ENCODE results near the gene OR13C3. TPM values are rescaled to one million over a fixed set of nuclear protein-coding genes. Genes with fewer than 3 reads are reported as not detected.
"Not testable (repeated sequence)": the region's sequence is repeated elsewhere in the genome, so short reads cannot be mapped to it uniquely, and the experiment has no call there.

Gene OR13C3
- not detected for total RNA-seq
- long read RNA-seq: 0 reads

GRCh38 chr9:104536756-104537155 is at the start of gene OR13C3:
TSS of gene OR13C3 (minus strand) at chr9:104536856. CDS start at chr9:104536723, 133 bp downstream.
- intact Hi-C loops (cut with DNase I): no loop called here
- ATAC-seq (ENCODE audit: poor library complexity) (no peak), DNase-seq (no peak)

- no peak for DNase-seq
- intact Hi-C loops (cut with DNase I): no loop called here
- no peak for ATAC-seq (ENCODE audit: poor library complexity)
These were observed 43.9 kb upstream of the OR13C3 start for GRCh38 chr9:104580562-104580961.

- no peak for ATAC-seq (ENCODE audit: poor library complexity)
- intact Hi-C loops (cut with DNase I): no loop called here
- DNase-seq: no peak
These were observed 40.6 kb upstream of the OR13C3 start for GRCh38 chr9:104577263-104577662.

GRCh38 chr9:104575456-104575855 is 38.8 kb upstream of the OR13C3 start:
- no peak for ATAC-seq (ENCODE audit: poor library complexity)
- intact Hi-C loops (cut with DNase I): no loop called here
- DNase-seq: no peak

- ATAC-seq (ENCODE audit: poor library complexity) (no peak), DNase-seq (no peak)
- intact Hi-C loops (cut with DNase I): no loop called here
These were observed 36.0 kb upstream of the OR13C3 start for GRCh38 chr9:104572612-104573011.

- intact Hi-C loops (cut with DNase I): no loop called here
- DNase-seq (no peak), ATAC-seq (ENCODE audit: poor library complexity) (no peak)
These were observed 32.2 kb upstream of the OR13C3 start, which contains the start of gene OR13C8 for GRCh38 chr9:104568868-104569267. TSS of gene OR13C8 (plus strand) at chr9:104569168. CDS start at chr9:104569168, 0 bp downstream.

- no peak for DNase-seq
- no peak for ATAC-seq (ENCODE audit: poor library complexity)
- intact Hi-C loops (cut with DNase I): no loop called here
These were observed 27.7 kb upstream of the OR13C3 start for GRCh38 chr9:104564358-104564757.

GRCh38 chr9:104556830-104557634 is 20.4 kb upstream of the OR13C3 start:
- intact Hi-C loops (cut with DNase I): no loop called here
- ATAC-seq (ENCODE audit: poor library complexity): no peak
- DNase-seq: no peak

- ATAC-seq (ENCODE audit: poor library complexity) (no peak), DNase-seq (no peak)
- intact Hi-C loops (cut with DNase I): no loop called here
These were observed 18.9 kb upstream of the OR13C3 start for GRCh38 chr9:104555521-104555920.

GRCh38 chr9:104553261-104553660 is 16.6 kb upstream of the OR13C3 start:
- intact Hi-C loops (cut with DNase I): no loop called here
- no peak for DNase-seq

GRCh38 chr9:104544644-104545043 is 8.0 kb upstream of the OR13C3 start:
- ATAC-seq (ENCODE audit: poor library complexity) (no peak), DNase-seq (no peak)
- intact Hi-C loops (cut with DNase I): no loop called here

More at GRCh38 chr9:104553261-104553660, 16.6 kb upstream of the OR13C3 start:
- no peak for ATAC-seq (ENCODE audit: poor library complexity)

- intact Hi-C loops (cut with DNase I): no loop called here
- ATAC-seq (ENCODE audit: poor library complexity) (no peak), DNase-seq (no peak)
These were observed 2.6 kb upstream of the OR13C3 start for GRCh38 chr9:104539275-104539674.

GRCh38 chr9:104527109-104527508 is 9.5 kb downstream of the OR13C3 start, which contains the start of gene OR13C4:
TSS of gene OR13C4 (minus strand) at chr9:104527209. CDS start at chr9:104527209, 0 bp downstream.
- intact Hi-C loops (cut with DNase I): no loop called here
- DNase-seq (no peak), ATAC-seq (ENCODE audit: poor library complexity) (no peak)

- DNase-seq; ATAC-seq (ENCODE audit: poor library complexity); intact Hi-C loops (cut with DNase I): not testable (repeated sequence)
These were observed 16.4 kb downstream of the OR13C3 start for GRCh38 chr9:104520241-104520640.

- ATAC-seq (ENCODE audit: poor library complexity): no peak
- intact Hi-C loops (cut with DNase I): no loop called here
- DNase-seq: no peak
These were observed 21.8 kb downstream of the OR13C3 start for GRCh38 chr9:104514901-104515300.

GRCh38 chr9:104506565-104506964 is 30.1 kb downstream of the OR13C3 start:
- DNase-seq: no peak
- ATAC-seq (ENCODE audit: poor library complexity): no peak
- intact Hi-C loops (cut with DNase I): no loop called here

- DNase-seq: no peak
- ATAC-seq (ENCODE audit: poor library complexity): no peak
- intact Hi-C loops (cut with DNase I): no loop called here
These were observed 32.7 kb downstream of the OR13C3 start, which contains the start of gene OR13F1 for GRCh38 chr9:104503963-104504362. TSS of gene OR13F1 (plus strand) at chr9:104504263. CDS start at chr9:104504263, 0 bp downstream.

- intact Hi-C loops (cut with DNase I): no loop called here
- ATAC-seq (ENCODE audit: poor library complexity) (no peak), DNase-seq (no peak)
These were observed 33.2 kb downstream of the OR13C3 start for GRCh38 chr9:104503440-104503839.

GRCh38 chr9:104494808-104495207 is 41.8 kb downstream of the OR13C3 start:
- intact Hi-C loops (cut with DNase I): no loop called here
- ATAC-seq (ENCODE audit: poor library complexity): no peak
- DNase-seq: no peak
